Measurements from ENCODE around the gene TRMT2B.

DNA sequence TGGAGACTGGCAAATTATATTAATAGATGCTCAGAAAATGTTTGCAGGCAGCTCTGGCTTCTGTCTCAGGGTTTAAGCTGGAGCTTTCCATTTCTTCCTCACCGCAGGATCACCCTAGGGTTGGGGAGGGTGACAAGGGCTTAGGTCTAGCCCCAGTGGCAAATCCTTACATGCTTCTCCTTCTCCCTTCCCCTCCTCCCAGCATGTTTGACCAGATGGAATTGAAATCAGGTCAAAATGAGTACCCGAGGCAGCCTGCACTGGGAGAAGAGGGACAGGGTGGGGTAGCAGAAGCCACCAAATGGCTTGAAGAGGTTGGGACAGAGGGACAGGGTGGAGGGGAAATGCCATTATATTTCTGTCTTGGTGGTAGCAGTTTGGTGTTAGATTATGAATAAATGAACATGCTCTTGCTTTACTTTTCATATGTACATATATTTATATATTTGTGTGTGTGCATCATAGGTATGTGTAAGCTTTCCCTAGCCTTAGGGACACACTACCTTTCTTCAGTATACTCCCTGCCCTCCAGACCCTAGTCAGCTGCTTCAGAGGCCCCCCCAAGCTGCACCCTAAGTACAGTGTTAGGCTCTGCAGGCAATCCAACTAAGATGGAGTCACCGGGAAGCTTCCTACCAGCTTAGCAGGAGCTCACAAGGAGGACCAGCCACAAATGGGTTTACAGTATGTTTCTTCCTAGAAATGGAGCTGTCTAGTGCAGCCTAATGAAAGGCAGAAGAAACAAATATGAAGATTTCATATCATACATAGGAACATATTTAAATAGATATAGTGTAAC, 28.6 kb upstream of the TRMT2B start:
- TF ChIP-seq RFX5 (IDR thresholded peaks at IDR 0.05; ENCODE audit: low read length) (no peak), PBX3 (IDR thresholded peaks at IDR 0.05) (no peak), TEAD4 (IDR thresholded peaks at IDR 0.05; ENCODE audit: borderline replicate concordance, insufficient read depth) (no peak), TAF1 (IDR thresholded peaks at IDR 0.05; ENCODE audit: borderline replicate concordance, low read depth, low read length) (no peak), SIN3A (IDR thresholded peaks at IDR 0.05; ENCODE audit: borderline replicate concordance, low read depth, low read length) (no peak)
- TF ChIP-seq, protein P1, sequence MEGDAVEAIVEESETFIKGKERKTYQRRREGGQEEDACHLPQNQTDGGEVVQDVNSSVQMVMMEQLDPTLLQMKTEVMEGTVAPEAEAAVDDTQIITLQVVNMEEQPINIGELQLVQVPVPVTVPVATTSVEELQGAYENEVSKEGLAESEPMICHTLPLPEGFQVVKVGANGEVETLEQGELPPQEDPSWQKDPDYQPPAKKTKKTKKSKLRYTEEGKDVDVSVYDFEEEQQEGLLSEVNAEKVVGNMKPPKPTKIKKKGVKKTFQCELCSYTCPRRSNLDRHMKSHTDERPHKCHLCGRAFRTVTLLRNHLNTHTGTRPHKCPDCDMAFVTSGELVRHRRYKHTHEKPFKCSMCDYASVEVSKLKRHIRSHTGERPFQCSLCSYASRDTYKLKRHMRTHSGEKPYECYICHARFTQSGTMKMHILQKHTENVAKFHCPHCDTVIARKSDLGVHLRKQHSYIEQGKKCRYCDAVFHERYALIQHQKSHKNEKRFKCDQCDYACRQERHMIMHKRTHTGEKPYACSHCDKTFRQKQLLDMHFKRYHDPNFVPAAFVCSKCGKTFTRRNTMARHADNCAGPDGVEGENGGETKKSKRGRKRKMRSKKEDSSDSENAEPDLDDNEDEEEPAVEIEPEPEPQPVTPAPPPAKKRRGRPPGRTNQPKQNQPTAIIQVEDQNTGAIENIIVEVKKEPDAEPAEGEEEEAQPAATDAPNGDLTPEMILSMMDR (IDR thresholded peaks at IDR 0.05) = no peak
